T47D (cell line): ENCODE results near the gene PCED1A.

ENCODE experiments used
- DNase-seq, 2 experiments: peaks; one replicate each; pipeline versions ENCODE4 v3.0.0 to v3.0.0-alpha.2; 2011 to 2012; ENCODE audit warnings: low read depth in 1 of 2, low spot score in 1 of 2
- JUND ChIP-seq: IDR thresholded peaks from 2 replicates; pipeline ENCODE4 v1.6.1; 2012; ENCODE audit warnings: low read depth
- in situ Hi-C: cut with HindIII; loops from 2 replicates; pipeline ENCODE4 v1.10.0; 2016; ENCODE audit warnings: low sequenced_read_pairs, low pct_unique_long_range_greater_than_20kb

Gene PCED1A

GRCh38 chr20:2840138-2840966 lies at the start of gene PCED1A, which contains the start of gene VPS16:
TSS of gene PCED1A (minus strand) at chr20:2840655. CDS start at chr20:2839912, 743 bp downstream.
TSS of gene VPS16 (plus strand) at chr20:2840745. CDS start at chr20:2840775, 30 bp downstream.
- in situ Hi-C loops = no loop called here
- TF ChIP-seq JUND = no peak
- peak; percentile 90 to 94 for DNase-seq

GRCh38 chr20:2889797-2890196 lies 49.3 kb upstream of the PCED1A start:
- DNase-seq = no peak
- no peak for TF ChIP-seq JUND
- in situ Hi-C loops = no loop called here

GRCh38 chr20:2889209-2889608 lies 48.8 kb upstream of the PCED1A start:
- in situ Hi-C loops = no loop called here
- DNase-seq = no peak
- no peak for TF ChIP-seq JUND

- DNase-seq = no peak
- TF ChIP-seq JUND = no peak
- in situ Hi-C loops = no loop called here
Measured at GRCh38 chr20:2888224-2888955, 47.9 kb upstream of the PCED1A start.

- DNase-seq = no peak
- in situ Hi-C loops = no loop called here
- TF ChIP-seq JUND = no peak
Measured at GRCh38 chr20:2887715-2888114, 47.3 kb upstream of the PCED1A start.

GRCh38 chr20:2883726-2884637 lies 43.5 kb upstream of the PCED1A start:
- no peak for TF ChIP-seq JUND
- in situ Hi-C loops = no loop called here
- no peak for DNase-seq

- TF ChIP-seq JUND = no peak
- in situ Hi-C loops = no loop called here
- DNase-seq = no peak
Measured at GRCh38 chr20:2880650-2881049, 40.2 kb upstream of the PCED1A start.

- in situ Hi-C loops = no loop called here
- no peak for TF ChIP-seq JUND
- DNase-seq = no peak
Measured at GRCh38 chr20:2879146-2879545, 38.7 kb upstream of the PCED1A start.

- in situ Hi-C loops = no loop called here
- DNase-seq = no peak
- TF ChIP-seq JUND = no peak
Measured at GRCh38 chr20:2878515-2878914, 38.1 kb upstream of the PCED1A start.

GRCh38 chr20:2875690-2876203 lies 35.3 kb upstream of the PCED1A start:
- no peak for DNase-seq
- TF ChIP-seq JUND = no peak
- in situ Hi-C loops = no loop called here

- no peak for DNase-seq
- TF ChIP-seq JUND = no peak
- in situ Hi-C loops = no loop called here
Measured at GRCh38 chr20:2874456-2874855, 34.0 kb upstream of the PCED1A start.

- TF ChIP-seq JUND = no peak
- peak in 1 of 2 experiments; percentile 9 for DNase-seq
- in situ Hi-C loops = no loop called here
Measured at GRCh38 chr20:2873747-2874041, 33.2 kb upstream of the PCED1A start.
